ENCODE results near the gene SP140.
"Not testable (repeated sequence)": the region's sequence is repeated elsewhere in the genome, so short reads cannot be mapped to it uniquely, and the experiment has no call there.

The SP140 gene

GRCh38 chr2:230226051-230226551, 565 bp downstream of the SP140 start:
- DNase-seq: no peak

GRCh38 chr2:230227216-230227615, 1.7 kb downstream of the SP140 start:
- no peak for DNase-seq

- no peak for DNase-seq
These were observed 4.6 kb downstream of the SP140 start for GRCh38 chr2:230230087-230230486.

- no peak for DNase-seq
These were observed 5.1 kb downstream of the SP140 start for GRCh38 chr2:230230496-230231200.

- no peak for DNase-seq
These were observed 5.7 kb downstream of the SP140 start for GRCh38 chr2:230231251-230231650.

GRCh38 chr2:230234122-230234722, 8.7 kb downstream of the SP140 start:
- DNase-seq: no peak

- no peak for DNase-seq
These were observed 9.3 kb downstream of the SP140 start for GRCh38 chr2:230234845-230235244.

GRCh38 chr2:230244211-230244610, 18.7 kb downstream of the SP140 start:
- no peak for DNase-seq

GRCh38 chr2:230246206-230246605, 20.7 kb downstream of the SP140 start:
- no peak for DNase-seq

GRCh38 chr2:230250231-230250630, 24.7 kb downstream of the SP140 start:
- DNase-seq: no peak

GRCh38 chr2:230254152-230254881, 28.8 kb downstream of the SP140 start:
- DNase-seq: no peak

- DNase-seq: no peak
These were observed 31.3 kb downstream of the SP140 start for GRCh38 chr2:230256733-230257332.

- DNase-seq: no peak
These were observed 32.9 kb downstream of the SP140 start for GRCh38 chr2:230258483-230258882.

- no peak for DNase-seq
These were observed 36.7 kb downstream of the SP140 start for GRCh38 chr2:230262246-230262645.

GRCh38 chr2:230264945-230265344, 39.4 kb downstream of the SP140 start:
- DNase-seq: not testable (repeated sequence)

- no peak for DNase-seq
These were observed 41.1 kb downstream of the SP140 start for GRCh38 chr2:230266638-230267037.

GRCh38 chr2:230267059-230267458, 41.5 kb downstream of the SP140 start:
- no peak for DNase-seq

- no peak for DNase-seq
These were observed 42.0 kb downstream of the SP140 start for GRCh38 chr2:230267556-230267955.

- no peak for DNase-seq
These were observed 43.2 kb downstream of the SP140 start for GRCh38 chr2:230268606-230269243.

- DNase-seq: no peak
These were observed 44.2 kb downstream of the SP140 start for GRCh38 chr2:230269715-230270114.

- no peak for DNase-seq
These were observed 57.4 kb downstream of the SP140 start for GRCh38 chr2:230282936-230283335.

- no peak for DNase-seq
These were observed 60.5 kb downstream of the SP140 start for GRCh38 chr2:230286048-230286447.

GRCh38 chr2:230289311-230289710, 63.8 kb downstream of the SP140 start:
- DNase-seq: not testable (repeated sequence)
